Panc1 (cell line): ENCODE results near the gene SNX13.
A peak's percentile ranks its signal among the peaks of the same experiment; 100 is the strongest.

Experiments
- CTCF ChIP-seq: fragments of 450-650 bp; IDR thresholded peaks from 2 replicates; pipeline ENCODE4 v1.5.1; 2017; ENCODE audit warnings: mild to moderate bottlenecking
- POLR2AphosphoS5 ChIP-seq: IDR thresholded peaks from 2 replicates; pipeline ENCODE4 v1.6.1; 2012; ENCODE audit warnings: mild to moderate bottlenecking, low read depth, low read length, moderate library complexity
- REST ChIP-seq, 2 experiments: IDR thresholded peaks; 2 replicates each; pipeline ENCODE4 v1.6.1; 2011 to 2012; ENCODE audit warnings: low read depth in 2 of 2, control low read depth in 1 of 2, low read length in 1 of 2, mild to moderate bottlenecking in 1 of 2, moderate library complexity in 1 of 2; ENCODE audit not compliant: insufficient read depth in 1 of 2
- SIN3A ChIP-seq: IDR thresholded peaks from 2 replicates; pipeline ENCODE4 v1.6.1; 2012; ENCODE audit warnings: low read depth, mild to moderate bottlenecking, low read length, moderate library complexity, borderline replicate concordance; ENCODE audit not compliant: insufficient read depth

- TF ChIP-seq CTCF (peak; percentile 71), POLR2AphosphoS5 (peak; percentile 92), SIN3A (peak; percentile 67), REST (IDR thresholded peaks at IDR 0.05; ENCODE audit: insufficient read depth in 1 of 2, low read depth in 2 of 2, low read length in 1 of 2) (no peak)
These were observed at the start of gene SNX13 for GRCh38 chr7:17940302-17940883.
